K562 (cell line): ENCODE data around the gene USHBP1. TPM values are rescaled to one million over a fixed set of nuclear protein-coding genes. Genes with fewer than 3 reads are reported as not detected.
A peak's percentile ranks its signal among the peaks of the same experiment; 100 is the strongest.

ENCODE experiments used
- CHD1 ChIP-seq: fragments of 200-600 bp; sonication (generic); IDR thresholded peaks from one replicate; pipeline ENCODE4 v1.6.1; 2012; ENCODE audit warnings: mild to moderate bottlenecking, moderate library complexity, low read length, inconsistent platforms
- E2F3 ChIP-seq: fragments of 250-450 bp; sonication (Bioruptor Pico); IDR thresholded peaks from 2 replicates; pipeline ENCODE4 v1.4.0; 2020; ENCODE audit warnings: mild to moderate bottlenecking
- FOXP1 ChIP-seq: sonication (generic); formaldehyde crosslinking; IDR thresholded peaks from 2 replicates; pipeline ENCODE4 v1.8.0; 2022; ENCODE audit warnings: mild to moderate bottlenecking, missing genetic modification reagents
- GABPB1 ChIP-seq: sonication (generic); formaldehyde crosslinking; IDR thresholded peaks from 2 replicates; pipeline ENCODE4 v1.8.0; 2022; ENCODE audit warnings: mild to moderate bottlenecking, missing genetic modification reagents
- HMGN3 ChIP-seq: IDR thresholded peaks from 2 replicates; pipeline ENCODE4 v1.6.1; 2011; ENCODE audit warnings: borderline replicate concordance, low read depth, mild to moderate bottlenecking, mixed read lengths, low read length; ENCODE audit not compliant: insufficient read length; ENCODE audit errors: extremely low read depth
- HNRNPH1 ChIP-seq: fragments of 200-400 bp; formaldehyde crosslinking; optimal IDR thresholded peaks from 2 replicates; pipeline ENCODE3; 2017; ENCODE audit warnings: low read depth, mild to moderate bottlenecking, low read length, moderate library complexity
- JUN ChIP-seq, 2 experiments: sonication (generic) in 1 of 2; formaldehyde crosslinking in 1 of 2; IDR thresholded peaks; 2 replicates each; pipeline versions ENCODE4 v1.6.1 to v1.8.0; 2012 to 2022; ENCODE audit warnings: borderline replicate concordance in 2 of 2, mild to moderate bottlenecking in 2 of 2, improper control_type of control experiment in 1 of 2, low read depth in 1 of 2, low read length in 1 of 2, missing genetic modification reagents in 1 of 2
- NCOA1 ChIP-seq: fragments of 450-650 bp; IDR thresholded peaks from 2 replicates; pipeline ENCODE4 v1.6.1; 2016; ENCODE audit warnings: low read depth
- NFXL1 ChIP-seq: fragments of 450-650 bp; formaldehyde crosslinking; IDR thresholded peaks from 2 replicates; pipeline ENCODE4 v1.4.0; 2021; ENCODE audit warnings: mild to moderate bottlenecking
- PHF21A ChIP-seq: fragments of 450-650 bp; IDR thresholded peaks from 2 replicates; pipeline ENCODE4 v1.6.1; 2017; ENCODE audit warnings: low read depth, borderline replicate concordance
- PML ChIP-seq: IDR thresholded peaks from 2 replicates; pipeline ENCODE4 v1.6.1; 2012; ENCODE audit warnings: low read length, inconsistent platforms
- POLR2AphosphoS2 ChIP-seq: IDR thresholded peaks from 2 replicates; pipeline ENCODE4 v1.6.1; 2012; ENCODE audit warnings: low read length, improper control_type of control experiment
- PTTG1 ChIP-seq: fragments of 450-650 bp; IDR thresholded peaks from 2 replicates; pipeline ENCODE4 v1.6.1; 2016; ENCODE audit warnings: low read depth, mild to moderate bottlenecking, missing genetic modification characterization, missing compliant biosample characterization
- SIN3A ChIP-seq, 2 experiments: fragments of 150-350 bp in 1 of 2; IDR thresholded peaks; 2 replicates each; pipeline ENCODE4 v1.6.1; 2011 to 2016; ENCODE audit warnings: borderline replicate concordance in 2 of 2, low read depth in 2 of 2, low read length in 2 of 2, mild to moderate bottlenecking in 2 of 2, moderate library complexity in 2 of 2; ENCODE audit not compliant: control insufficient read depth in 1 of 2
- SP1 ChIP-seq: sonication (generic); formaldehyde crosslinking; IDR thresholded peaks from 2 replicates; pipeline ENCODE4 v1.8.1; 2022; ENCODE audit warnings: mild to moderate bottlenecking, missing genetic modification reagents
- TCF7L2 ChIP-seq: fragments of 150-350 bp; IDR thresholded peaks from 2 replicates; pipeline ENCODE4 v1.6.1; 2016; ENCODE audit warnings: low read depth, mild to moderate bottlenecking, low read length, moderate library complexity
- TRIM28 ChIP-seq: fragments of 450-650 bp; IDR thresholded peaks from 2 replicates; pipeline ENCODE4 v1.6.1; 2017
- XRCC5 ChIP-seq: fragments of 200-400 bp; formaldehyde crosslinking; IDR thresholded peaks from 2 replicates; pipeline ENCODE4 v1.6.1; 2017; ENCODE audit warnings: low read depth, mild to moderate bottlenecking, low read length
- ZBTB7A ChIP-seq: IDR thresholded peaks from 2 replicates; pipeline ENCODE4 v1.6.1; 2011; ENCODE audit warnings: low read depth, mild to moderate bottlenecking, low read length, moderate library complexity, borderline replicate concordance; ENCODE audit not compliant: control insufficient read depth
- polyA plus RNA-seq, 8 experiments: library from polyadenylated mRNA; depleted of rRNA in 4 of 8; stranded (reverse) in 5 of 8; unstranded in 3 of 8; fragments of >200 nt; fragmentation: Nextera tagmentation in 2 of 8; fragmentation: Illumina TruSeq in 1 of 8; extraction: Ambion mirVana in 2 of 8; extraction: Trizol in 1 of 8; gene quantifications; 2 replicates each; pipeline versions ENCODE4 v1.2.1 to v1.2.3, GENCODE V29; 2011 to 2014; ENCODE audit warnings: inconsistent platforms in 1 of 8, missing spikeins in 1 of 8
- total RNA-seq, 7 experiments: library from RNA; depleted of rRNA in 6 of 7; stranded (reverse); fragments of >200 nt in 6 of 7; fragmentation: Illumina TruSeq in 2 of 7; extraction: Trizol in 2 of 7; gene quantifications; 2 replicates each; pipeline versions ENCODE4 v1.2.1 to v1.2.3, GENCODE V29; 2011 to 2021; ENCODE audit warnings: low replicate concordance in 1 of 7
- TF ChIP-seq, protein P1 (sequence below): IDR thresholded peaks from 3 replicates; pipeline ENCODE4 v1.6.1; 2011; ENCODE audit warnings: borderline replicate concordance, mild to moderate bottlenecking; ENCODE audit not compliant: insufficient read length, insufficient read depth
- TF ChIP-seq, protein P2 (sequence below): fragments of 250-450 bp; sonication (Bioruptor Pico); IDR thresholded peaks from 2 replicates; pipeline ENCODE4 v1.8.0; 2021; ENCODE audit warnings: mild to moderate bottlenecking, moderate library complexity
- TF ChIP-seq, protein P3 (sequence below): fragments of 450-650 bp; IDR thresholded peaks from one replicate; pipeline ENCODE4 v1.6.1; 2018; ENCODE audit warnings: mild to moderate bottlenecking, moderate library complexity; ENCODE audit not compliant: partially characterized antibody

The USHBP1 gene
- total and polyA plus RNA-seq, 9 of the 15 experiments (the other 6 are each of a cell fraction or from before 2014, with no cell fraction given): 0.03 to 0.10 (median 0.05) TPM; not detected in 5

- 0 out of 2 replicates have a peak, but pooled peaks have one; percentile 34 for TF ChIP-seq FOXP1 (CRISPR knock-in tag)
- no peak for TF ChIP-seq PML
- no peak for TF ChIP-seq NCOA1
- TF ChIP-seq, protein P1, sequence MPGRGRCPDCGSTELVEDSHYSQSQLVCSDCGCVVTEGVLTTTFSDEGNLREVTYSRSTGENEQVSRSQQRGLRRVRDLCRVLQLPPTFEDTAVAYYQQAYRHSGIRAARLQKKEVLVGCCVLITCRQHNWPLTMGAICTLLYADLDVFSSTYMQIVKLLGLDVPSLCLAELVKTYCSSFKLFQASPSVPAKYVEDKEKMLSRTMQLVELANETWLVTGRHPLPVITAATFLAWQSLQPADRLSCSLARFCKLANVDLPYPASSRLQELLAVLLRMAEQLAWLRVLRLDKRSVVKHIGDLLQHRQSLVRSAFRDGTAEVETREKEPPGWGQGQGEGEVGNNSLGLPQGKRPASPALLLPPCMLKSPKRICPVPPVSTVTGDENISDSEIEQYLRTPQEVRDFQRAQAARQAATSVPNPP: no peak
- TF ChIP-seq HMGN3: peak; percentile 80
- TF ChIP-seq JUN (IDR thresholded peaks at IDR 0.05; ENCODE audit: borderline replicate concordance, low read depth, low read length): no peak
- no peak for TF ChIP-seq JUN (CRISPR knock-in tag; IDR thresholded peaks at IDR 0.05; ENCODE audit: borderline replicate concordance)
- TF ChIP-seq ZBTB7A: peak; percentile 80; the same call in 1 of the 2 replicates
- TF ChIP-seq TRIM28: no peak
- peak; percentile 47; the same call in 1 of the 2 replicates for TF ChIP-seq POLR2AphosphoS2
- TF ChIP-seq, protein P2, sequence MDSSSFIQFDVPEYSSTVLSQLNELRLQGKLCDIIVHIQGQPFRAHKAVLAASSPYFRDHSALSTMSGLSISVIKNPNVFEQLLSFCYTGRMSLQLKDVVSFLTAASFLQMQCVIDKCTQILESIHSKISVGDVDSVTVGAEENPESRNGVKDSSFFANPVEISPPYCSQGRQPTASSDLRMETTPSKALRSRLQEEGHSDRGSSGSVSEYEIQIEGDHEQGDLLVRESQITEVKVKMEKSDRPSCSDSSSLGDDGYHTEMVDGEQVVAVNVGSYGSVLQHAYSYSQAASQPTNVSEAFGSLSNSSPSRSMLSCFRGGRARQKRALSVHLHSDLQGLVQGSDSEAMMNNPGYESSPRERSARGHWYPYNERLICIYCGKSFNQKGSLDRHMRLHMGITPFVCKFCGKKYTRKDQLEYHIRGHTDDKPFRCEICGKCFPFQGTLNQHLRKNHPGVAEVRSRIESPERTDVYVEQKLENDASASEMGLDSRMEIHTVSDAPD (CRISPR knock-in tag): no peak
- TF ChIP-seq PHF21A: no peak
- TF ChIP-seq HNRNPH1: no peak
- TF ChIP-seq NFXL1: no peak
- no peak for TF ChIP-seq E2F3
- TF ChIP-seq CHD1: no peak
- peak in 1 of 2 experiments; percentile 35; a peak in 1 of 4 replicates for TF ChIP-seq SIN3A (IDR thresholded peaks at IDR 0.05; ENCODE audit: borderline replicate concordance in 2 of 2, control insufficient read depth in 1 of 2, low read depth in 2 of 2, low read length in 2 of 2)
- peak; percentile 89 for TF ChIP-seq SP1
- TF ChIP-seq, protein P3, sequence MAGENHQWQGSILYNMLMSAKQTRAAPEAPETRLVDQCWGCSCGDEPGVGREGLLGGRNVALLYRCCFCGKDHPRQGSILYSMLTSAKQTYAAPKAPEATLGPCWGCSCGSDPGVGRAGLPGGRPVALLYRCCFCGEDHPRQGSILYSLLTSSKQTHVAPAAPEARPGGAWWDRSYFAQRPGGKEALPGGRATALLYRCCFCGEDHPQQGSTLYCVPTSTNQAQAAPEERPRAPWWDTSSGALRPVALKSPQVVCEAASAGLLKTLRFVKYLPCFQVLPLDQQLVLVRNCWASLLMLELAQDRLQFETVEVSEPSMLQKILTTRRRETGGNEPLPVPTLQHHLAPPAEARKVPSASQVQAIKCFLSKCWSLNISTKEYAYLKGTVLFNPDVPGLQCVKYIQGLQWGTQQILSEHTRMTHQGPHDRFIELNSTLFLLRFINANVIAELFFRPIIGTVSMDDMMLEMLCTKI: no peak
- no peak for TF ChIP-seq XRCC5
- TF ChIP-seq GABPB1: no peak
- no peak for TF ChIP-seq TCF7L2
- no peak for TF ChIP-seq PTTG1 (tag)
Observed at GRCh38 chr19:17294051-17294891, 29.7 kb upstream of the USHBP1 start (continued).
